GM12875 (cell line): Measurements from ENCODE around the gene STPG4.
"Not testable (repeated sequence)": the region's sequence is repeated elsewhere in the genome, so short reads cannot be mapped to it uniquely, and the experiment has no call there.

Experiments
- H3K4me3 ChIP-seq: one replicate; pipeline ENCODE4 v1.5.1; 2011; ENCODE audit warnings: low read depth, low read length, control low read depth
- CTCF ChIP-seq: IDR thresholded peaks from 2 replicates; pipeline ENCODE4 v1.5.1; 2011; ENCODE audit warnings: low read depth, mild to moderate bottlenecking, control low read depth, inconsistent platforms, low read length, moderate library complexity, borderline replicate concordance; ENCODE audit not compliant: insufficient read depth

Gene STPG4

GRCh38 chr2:47195148-47195547 lies 40.0 kb upstream of the STPG4 start:
- no peak overlapping the region for H3K4me3 ChIP-seq

GRCh38 chr2:47194410-47194809 lies 39.3 kb upstream of the STPG4 start:
- H3K4me3 ChIP-seq, result no peak overlapping the region

More at GRCh38 chr2:47195148-47195547, 40.0 kb upstream of the STPG4 start:
- TF ChIP-seq CTCF, result no peak

GRCh38 chr2:47193607-47194006 lies 38.5 kb upstream of the STPG4 start:
- no peak overlapping the region for H3K4me3 ChIP-seq

More at GRCh38 chr2:47194410-47194809, 39.3 kb upstream of the STPG4 start:
- no peak for TF ChIP-seq CTCF

GRCh38 chr2:47190188-47190881 lies 35.2 kb upstream of the STPG4 start:
- H3K4me3 ChIP-seq, result no peak overlapping the region
- TF ChIP-seq CTCF, result no peak

More at GRCh38 chr2:47193607-47194006, 38.5 kb upstream of the STPG4 start:
- TF ChIP-seq CTCF, result no peak

GRCh38 chr2:47189635-47190034 lies 34.5 kb upstream of the STPG4 start:
- H3K4me3 ChIP-seq, result no peak overlapping the region
- no peak for TF ChIP-seq CTCF

- no peak for TF ChIP-seq CTCF
- no peak overlapping the region for H3K4me3 ChIP-seq
Observed at GRCh38 chr2:47187069-47187468, 32.0 kb upstream of the STPG4 start.

GRCh38 chr2:47186351-47186750 lies 31.2 kb upstream of the STPG4 start:
- no peak for TF ChIP-seq CTCF
- no peak overlapping the region for H3K4me3 ChIP-seq

GRCh38 chr2:47185098-47185497 lies 30.0 kb upstream of the STPG4 start:
- not testable (repeated sequence) for H3K4me3 ChIP-seq
